Adrenal gland (tissue), 12 donors: Measurements from ENCODE around the gene TMEM117. TPM values are rescaled to one million over a fixed set of nuclear protein-coding genes. Genes with fewer than 3 reads are reported as not detected.

Experiments
- DNase-seq, 7 donors: peaks; one replicate each; pipeline ENCODE4 v3.0.0-alpha.2; 2019 to 2020
- H3K27ac ChIP-seq, 5 donors: fragments of 200-600 bp; sonication (generic) in 4 of 5; 1 replicate in 3 of 5; 2 replicates in 2 of 5; pipeline versions ENCODE4 v1.5.1 to v1.8.0; 2016 to 2020; ENCODE audit warnings: mild to moderate bottlenecking in 1 of 5
- H3K27me3 ChIP-seq: fragments of 200-600 bp; 2 replicates; pipeline ENCODE4 v1.8.0; 2021
- H3K36me3 ChIP-seq, 2 donors: fragments of 200-600 bp; replicated peaks in 1 of 2; 1 replicate in 1 of 2; 2 replicates in 1 of 2; pipeline versions ENCODE4 v1.5.1 to v1.8.0; 2018 to 2022
- H3K4me1 ChIP-seq, 2 donors: fragments of 200-600 bp; replicated peaks in 1 of 2; 1 replicate in 1 of 2; 2 replicates in 1 of 2; pipeline versions ENCODE4 v1.5.1 to v1.8.0; 2018 to 2021
- H3K4me3 ChIP-seq, 4 donors: fragments of 200-600 bp; sonication (generic) in 3 of 4; one replicate each; pipeline ENCODE4 v1.5.1; 2016 to 2018
- H3K9me3 ChIP-seq, 3 donors: fragments of 200-600 bp; sonication (generic) in 1 of 3; replicated peaks in 1 of 3; 1 replicate in 2 of 3; 2 replicates in 1 of 3; pipeline versions ENCODE4 v1.5.1 to v1.8.0; 2016 to 2021
- POLR2A ChIP-seq, 2 donors: fragments of 450-650 bp; IDR thresholded peaks; one replicate each; pipeline ENCODE4 v1.6.1; 2017; ENCODE audit warnings: antibody characterized with exemption in 2 of 2, mild to moderate bottlenecking in 2 of 2, moderate library complexity in 1 of 2
- WGBS, 4 donors: extraction: QIAGEN DNeasy Blood & Tissue Kit in 2 of 4; methylation state at CpG; one replicate each; pipeline versions ENCODE4 v1.1.5 to v1.1.7; 2013 to 2017; 5-methylcytosine and 5-hydroxymethylcytosine counted together
- intact Hi-C, 2 donors: fragments of 100-400 bp; cut with DNase I; formaldehyde crosslinking; loops; one replicate each; pipeline versions ENCODE4 v1.14.1 to v1.15.0; 2022 to 2023
- polyA plus RNA-seq, 3 donors: library from polyadenylated mRNA; stranded (reverse); fragments of 200-250 nt in 2 of 3; fragments of 350-450 nt in 1 of 3; fragmentation: Illumina TruSeq in 1 of 3; extraction: RNeasy Lipid Tissue Mini Kit (QIAGEN cat#74804) in 1 of 3; gene quantifications; one replicate each; pipeline ENCODE4 v1.2.3, GENCODE V29; 2013 to 2014
- total RNA-seq, 9 donors: library from RNA; depleted of rRNA in 4 of 9; stranded (reverse); fragments of >200 nt in 4 of 9; fragments of 120-200 nt in 1 of 9; fragmentation: NEBNext Ultra II Directional in 1 of 9; extraction: Animal tissue kit (Norgen Biotek cat#: 25700) in 1 of 9; gene quantifications; one replicate each; pipeline versions ENCODE4 v1.1.0 to v1.2.4, GENCODE V29; 2013 to 2023
- TF ChIP-seq, protein P1 (sequence below), 6 experiments: fragments of 450-650 bp in 4 of 6; fragments of 200-600 bp in 2 of 6; sonication (generic) in 1 of 6; IDR thresholded peaks; 1 replicate in 5 of 6; 2 replicates in 1 of 6; pipeline versions ENCODE4 v1.5.1 to v1.8.0; 2016 to 2021; ENCODE audit warnings: antibody characterized with exemption in 6 of 6, mild to moderate bottlenecking in 2 of 6, moderate library complexity in 1 of 6
- donor health status: healthy with polysubstance abuse.
- donor health status: Bipolar disorder and iron deficiency.
- donor health status: DM: yes; HTN: yes; CAD: no.
- donor health status: DM: no; HTN: no; CAD: no.
- donor health status: DM: no; HTN: no; CAD: no.
- donor health status: DM: yes; HTN: yes; CAD: no.

Gene TMEM117
- total and polyA plus RNA-seq, 12 donors, result 1.9 to 38.5 (median 6.7) TPM

- intact Hi-C loops, result no loop called here
- Histone ChIP-seq H3K4me3 (no peak overlapping the region), H3K27me3 (no peaks in the 10 kb centered on the region), H3K36me3 (no peaks in the 10 kb centered on the region), H3K9me3 (no peaks in the 10 kb centered on the region), H3K4me1 (no peaks in the 10 kb centered on the region), H3K27ac (no peak overlapping the region)
- 76 to 81% (median 77%) methylated on average over 3 of the region's 3 CpGs for WGBS, 4 donors
- no peak for DNase-seq
- no peak for TF ChIP-seq POLR2A (IDR thresholded peaks at IDR 0.05)
- TF ChIP-seq, protein P1, sequence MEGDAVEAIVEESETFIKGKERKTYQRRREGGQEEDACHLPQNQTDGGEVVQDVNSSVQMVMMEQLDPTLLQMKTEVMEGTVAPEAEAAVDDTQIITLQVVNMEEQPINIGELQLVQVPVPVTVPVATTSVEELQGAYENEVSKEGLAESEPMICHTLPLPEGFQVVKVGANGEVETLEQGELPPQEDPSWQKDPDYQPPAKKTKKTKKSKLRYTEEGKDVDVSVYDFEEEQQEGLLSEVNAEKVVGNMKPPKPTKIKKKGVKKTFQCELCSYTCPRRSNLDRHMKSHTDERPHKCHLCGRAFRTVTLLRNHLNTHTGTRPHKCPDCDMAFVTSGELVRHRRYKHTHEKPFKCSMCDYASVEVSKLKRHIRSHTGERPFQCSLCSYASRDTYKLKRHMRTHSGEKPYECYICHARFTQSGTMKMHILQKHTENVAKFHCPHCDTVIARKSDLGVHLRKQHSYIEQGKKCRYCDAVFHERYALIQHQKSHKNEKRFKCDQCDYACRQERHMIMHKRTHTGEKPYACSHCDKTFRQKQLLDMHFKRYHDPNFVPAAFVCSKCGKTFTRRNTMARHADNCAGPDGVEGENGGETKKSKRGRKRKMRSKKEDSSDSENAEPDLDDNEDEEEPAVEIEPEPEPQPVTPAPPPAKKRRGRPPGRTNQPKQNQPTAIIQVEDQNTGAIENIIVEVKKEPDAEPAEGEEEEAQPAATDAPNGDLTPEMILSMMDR (IDR thresholded peaks at IDR 0.05), result no peak
Measured at GRCh38 chr12:43878050-43878449, 42.2 kb downstream of the TMEM117 start.

DNA sequence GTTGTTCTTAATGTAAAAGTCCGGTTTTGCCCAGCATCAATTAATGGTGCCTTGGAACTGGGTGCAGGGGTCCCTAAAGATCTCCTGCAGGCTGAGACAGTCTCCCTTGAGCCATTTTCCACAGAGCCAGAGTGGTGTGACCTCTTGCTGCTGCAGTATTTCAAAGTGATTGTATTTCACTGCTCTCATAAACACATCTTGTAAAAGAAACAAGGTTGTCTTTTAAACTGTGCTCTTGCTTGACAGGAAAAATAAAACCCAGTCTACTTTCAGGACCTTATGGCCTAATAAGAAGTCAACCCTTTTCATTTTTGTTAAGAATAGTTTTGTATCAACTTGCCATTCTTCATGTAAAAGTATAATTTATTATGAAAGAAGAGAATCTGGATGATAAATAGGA, 44.7 kb downstream of the TMEM117 start:
- H3K36me3 ChIP-seq, result no peaks in the 10 kb centered on the region
- intact Hi-C loops, result loop anchor here in 1 of 2 donors (10.0 kb wide), 1 partner anchor 76 kb away; the partner anchor contains the start of gene TWF1
- TF ChIP-seq, protein P1 (IDR thresholded peaks at IDR 0.05), result no peak
- TF ChIP-seq POLR2A (IDR thresholded peaks at IDR 0.05), result no peak
- H3K4me1 ChIP-seq, result no peaks in the 10 kb centered on the region
- DNase-seq, result no peak
- H3K9me3 ChIP-seq, result no peaks in the 10 kb centered on the region
- no peak overlapping the region for H3K4me3 ChIP-seq
- H3K27ac ChIP-seq, result no peak overlapping the region
- WGBS, 4 donors, result 54 to 86% (median 79%) methylated on average over 1 of the region's 1 CpG
- H3K27me3 ChIP-seq, result no peaks in the 10 kb centered on the region

DNA sequence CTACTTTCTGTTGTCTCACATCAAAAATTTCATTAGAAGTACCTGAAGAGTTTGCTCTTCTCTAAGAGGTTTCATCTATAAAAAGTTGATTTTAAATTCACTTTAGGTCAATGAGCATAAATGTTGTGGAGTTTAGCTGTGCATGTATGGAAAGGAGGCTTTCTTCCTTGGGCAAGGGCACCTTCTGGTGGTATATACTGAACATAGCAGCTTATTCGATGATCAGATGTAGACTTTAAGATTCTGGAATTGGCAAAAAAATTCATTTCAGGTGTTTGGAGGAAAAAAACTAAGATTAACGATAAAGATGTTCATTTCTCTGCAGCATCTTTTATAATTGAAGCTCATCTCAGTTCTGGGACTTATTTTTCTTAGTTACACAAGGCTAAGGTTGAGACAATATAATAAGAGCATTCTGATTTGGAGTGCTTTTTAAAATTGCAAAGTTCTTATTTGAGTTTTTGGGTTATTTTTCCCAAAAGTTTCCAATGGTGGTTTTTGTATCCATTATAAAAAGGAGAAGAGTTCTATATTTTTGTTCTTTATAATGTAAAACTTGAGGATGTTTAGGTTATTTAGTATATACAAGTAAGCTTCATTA, 46.8 kb downstream of the TMEM117 start:
- no peak overlapping the region for H3K27ac ChIP-seq
- no peak for TF ChIP-seq POLR2A (IDR thresholded peaks at IDR 0.05)
- TF ChIP-seq, protein P1 (IDR thresholded peaks at IDR 0.05), result peak; percentile 66 to 87 (median 82)
- no peaks in the 10 kb centered on the region for H3K4me1 ChIP-seq

GRCh38 chr12:43883311-43883710, 47.4 kb downstream of the TMEM117 start:
- no peak overlapping the region for H3K27ac ChIP-seq
- no peaks in the 10 kb centered on the region for H3K36me3 ChIP-seq
- intact Hi-C loops, result loop anchor here in 1 of 2 donors (10.0 kb wide), 1 partner anchor 79 kb away; the partner anchor contains the start of gene TWF1
- no peaks in the 10 kb centered on the region for H3K27me3 ChIP-seq
- no peak overlapping the region for H3K4me3 ChIP-seq
- 51 to 75% (median 67%) methylated on average over 2 of the region's 2 CpGs for WGBS, 4 donors
- no peak for DNase-seq
- no peaks in the 10 kb centered on the region for H3K9me3 ChIP-seq
- TF ChIP-seq, protein P1 (IDR thresholded peaks at IDR 0.05), result no peak
- no peak for TF ChIP-seq POLR2A (IDR thresholded peaks at IDR 0.05)
- H3K4me1 ChIP-seq, result no peaks in the 10 kb centered on the region

More for the DNA sequence above, 46.8 kb downstream of the TMEM117 start:
- peak in 5 of 7 donors; percentile 21 to 62 (median 30) for DNase-seq
- H3K36me3 ChIP-seq, result no peaks in the 10 kb centered on the region
- WGBS, 4 donors, result 5 to 21% (median 8%) methylated on average over 2 of the region's 2 CpGs
- H3K9me3 ChIP-seq, result no peaks in the 10 kb centered on the region
- no peaks in the 10 kb centered on the region for H3K27me3 ChIP-seq
- intact Hi-C loops, result loop anchor here in 1 of 2 donors (10.0 kb wide), 1 partner anchor 78 kb away; the partner anchor contains the start of gene TWF1
- no peak overlapping the region for H3K4me3 ChIP-seq
